Trophoblast cell (in vitro differentiated cells and primary cell): ENCODE results near the gene POFUT1.

Experiments used
- DNase-seq, 2 donors: peaks; one replicate each; pipeline ENCODE4 v3.0.0-alpha.2; 2016
- H2AFZ ChIP-seq: 2 replicates; pipeline ENCODE4 v1.6.1; 2013; ENCODE audit warnings: low read length, moderate library complexity, mild to moderate bottlenecking; ENCODE audit not compliant: insufficient read depth, poor library complexity
- H2AK5ac ChIP-seq: 2 replicates; pipeline ENCODE4 v1.6.1; 2013; ENCODE audit warnings: mild to moderate bottlenecking, low read length
- H2BK120ac ChIP-seq: 2 replicates; pipeline ENCODE4 v1.6.1; 2013; ENCODE audit warnings: low read length, mild to moderate bottlenecking, moderate library complexity; ENCODE audit not compliant: insufficient read depth, poor library complexity
- H2BK12ac ChIP-seq: 2 replicates; pipeline ENCODE4 v1.6.1; 2013; ENCODE audit warnings: mild to moderate bottlenecking, low read length, moderate library complexity
- H2BK5ac ChIP-seq: 2 replicates; pipeline ENCODE4 v1.6.1; 2013; ENCODE audit warnings: low read length, low read depth, moderate library complexity, mild to moderate bottlenecking; ENCODE audit not compliant: poor library complexity
- H3K14ac ChIP-seq: 2 replicates; pipeline ENCODE4 v1.6.1; 2013; ENCODE audit warnings: mild to moderate bottlenecking, low read length
- H3K18ac ChIP-seq: 2 replicates; pipeline ENCODE4 v1.6.1; 2013; ENCODE audit warnings: mild to moderate bottlenecking, low read length
- H3K23ac ChIP-seq: 2 replicates; pipeline ENCODE4 v1.6.1; 2013; ENCODE audit warnings: low read length
- H3K27ac ChIP-seq: 2 replicates; pipeline ENCODE4 v1.5.1; 2013; ENCODE audit warnings: low read depth, mild to moderate bottlenecking, inconsistent platforms, low read length, moderate library complexity
- H3K27me3 ChIP-seq: 2 replicates; pipeline ENCODE4 v1.6.1; 2013; ENCODE audit warnings: inconsistent platforms, mild to moderate bottlenecking, low read length, moderate library complexity; ENCODE audit not compliant: insufficient read depth
- H3K36me3 ChIP-seq, 2 experiments: 1 replicate in 1 of 2; 2 replicates in 1 of 2; pipeline ENCODE4 v1.6.1; 2013; ENCODE audit warnings: low read length in 2 of 2, mild to moderate bottlenecking in 2 of 2, moderate library complexity in 1 of 2; ENCODE audit not compliant: insufficient read depth in 2 of 2, control insufficient read depth in 1 of 2
- H3K4ac ChIP-seq: 2 replicates; pipeline ENCODE4 v1.6.1; 2013; ENCODE audit warnings: low read depth, mild to moderate bottlenecking, low read length, moderate library complexity
- H3K4me1 ChIP-seq, 2 experiments: 1 replicate in 1 of 2; 2 replicates in 1 of 2; pipeline ENCODE4 v1.6.1; 2013; ENCODE audit warnings: low read length in 2 of 2, mild to moderate bottlenecking in 2 of 2, moderate library complexity in 1 of 2; ENCODE audit not compliant: insufficient read depth in 2 of 2, control insufficient read depth in 1 of 2
- H3K4me2 ChIP-seq: 2 replicates; pipeline ENCODE4 v1.6.1; 2013; ENCODE audit warnings: inconsistent platforms, mild to moderate bottlenecking, low read length, moderate library complexity
- H3K4me3 ChIP-seq: 2 replicates; pipeline ENCODE4 v1.5.1; 2013; ENCODE audit warnings: mild to moderate bottlenecking, low read depth, low read length, inconsistent platforms
- H3K79me1 ChIP-seq: one replicate; pipeline ENCODE4 v1.6.1; 2013; ENCODE audit warnings: low read length
- H3K79me2 ChIP-seq: 2 replicates; pipeline ENCODE4 v1.6.1; 2013; ENCODE audit warnings: low read length, mild to moderate bottlenecking; ENCODE audit not compliant: control insufficient read depth, insufficient read depth, poor library complexity
- H3K9ac ChIP-seq: 2 replicates; pipeline ENCODE4 v1.6.1; 2013; ENCODE audit warnings: mild to moderate bottlenecking, low read length
- H3K9me3 ChIP-seq: 2 replicates; pipeline ENCODE4 v1.6.1; 2013; ENCODE audit warnings: low read depth, mild to moderate bottlenecking, control low read depth, inconsistent platforms, low read length; ENCODE audit not compliant: insufficient read depth
- H4K12ac ChIP-seq: 2 replicates; pipeline ENCODE4 v1.6.1; 2013; ENCODE audit warnings: low read depth, mild to moderate bottlenecking, low read length, moderate library complexity
- H4K8ac ChIP-seq: 2 replicates; pipeline ENCODE4 v1.6.1; 2013; ENCODE audit warnings: low read depth, mild to moderate bottlenecking, low read length, moderate library complexity
- H4K91ac ChIP-seq: one replicate; pipeline ENCODE4 v1.6.1; 2013; ENCODE audit warnings: low read depth, mild to moderate bottlenecking, low read length, moderate library complexity
- WGBS: extraction: QIAGEN DNeasy Blood & Tissue Kit; methylation state at CpG from one replicate; pipeline ENCODE4 v1.1.7; 2013; ENCODE audit warnings: missing lambda C conversion rate; ENCODE audit not compliant: insufficient read length, insufficient coverage; ENCODE audit errors: extremely low coverage; 5-methylcytosine and 5-hydroxymethylcytosine counted together

POFUT1 gene

DNA sequence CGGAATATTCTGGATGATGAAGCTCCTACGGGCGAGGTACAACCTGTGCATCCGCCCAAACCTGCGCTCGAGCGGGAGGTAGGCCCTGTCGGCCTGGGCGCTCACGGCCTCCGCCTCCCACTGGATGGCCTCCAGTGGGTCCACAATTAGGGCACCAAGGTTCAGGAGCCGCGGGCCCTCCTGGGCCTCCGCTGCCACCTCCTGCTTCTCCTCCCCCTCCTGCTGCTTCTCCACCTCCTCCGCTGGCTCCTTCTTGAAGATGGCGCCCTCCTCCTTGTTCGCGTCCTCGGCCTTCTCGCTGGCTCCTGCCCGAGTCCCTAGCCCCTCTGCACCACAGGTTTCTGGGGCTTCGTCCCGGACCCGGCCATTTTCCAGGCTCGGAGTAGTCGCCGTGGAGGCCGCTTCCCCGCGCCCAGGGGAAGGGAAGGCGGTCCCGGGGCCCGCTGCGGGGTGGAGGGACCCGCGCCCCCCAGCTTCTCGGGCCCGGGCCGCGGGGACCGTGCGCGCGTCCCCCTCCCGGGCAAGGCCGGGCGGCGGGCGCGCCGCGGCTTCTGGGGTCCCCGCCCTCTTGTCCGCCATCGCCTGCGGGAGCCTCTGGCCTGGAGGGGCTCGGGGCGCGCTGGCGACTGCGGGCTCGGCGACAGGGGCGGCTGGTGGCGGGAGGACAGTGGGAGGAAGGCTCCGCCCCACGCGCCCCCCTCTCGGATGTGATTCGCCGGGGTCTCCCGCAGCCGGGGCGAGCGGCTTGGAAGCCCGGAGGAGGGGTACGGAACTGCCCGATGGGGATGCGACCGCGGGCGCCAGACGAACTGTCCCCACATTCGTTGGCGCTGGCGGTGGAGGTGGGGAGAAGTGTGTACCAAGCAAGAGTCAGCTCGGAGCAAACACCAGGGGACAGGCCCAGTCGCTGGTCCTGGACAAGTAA lies 17.7 kb upstream of the POFUT1 start:
- Histone ChIP-seq H3K9ac (peak overlapping the region; percentile 10), H3K27ac (no peak overlapping the region), H3K18ac (peak overlapping the region; percentile 54), H2AFZ (peak overlapping the region; percentile 72), H3K4me1 (peaks cover 10 to 12% of the 10 kb centered on the region in 2 experiments), H2BK120ac (peak overlapping the region; percentile 28), H2BK12ac (no peak overlapping the region), H3K4me3 (peak overlapping the region; percentile 69), H2AK5ac (no peak overlapping the region), H3K27me3 (no peaks in the 10 kb centered on the region), H3K4ac (peak overlapping the region; percentile 16), H3K4me2 (peak overlapping the region; percentile 93), H4K12ac (peak overlapping the region; percentile 93), H3K14ac (peak overlapping the region; percentile 88), H3K79me1 (peaks cover 8% of the 10 kb centered on the region), H3K36me3 (peaks cover 0 to 4% of the 10 kb centered on the region in 2 experiments), H2BK5ac (peak overlapping the region; percentile 7), H3K9me3 (peaks cover 2% of the 10 kb centered on the region), H4K91ac (peak overlapping the region; percentile 78), H4K8ac (peak overlapping the region; percentile 80), H3K79me2 (peaks cover 5% of the 10 kb centered on the region), H3K23ac (no peak overlapping the region)
- WGBS = no CpG with 5 or more reads among the region's 88 CpGs
- DNase-seq = no peak

DNA sequence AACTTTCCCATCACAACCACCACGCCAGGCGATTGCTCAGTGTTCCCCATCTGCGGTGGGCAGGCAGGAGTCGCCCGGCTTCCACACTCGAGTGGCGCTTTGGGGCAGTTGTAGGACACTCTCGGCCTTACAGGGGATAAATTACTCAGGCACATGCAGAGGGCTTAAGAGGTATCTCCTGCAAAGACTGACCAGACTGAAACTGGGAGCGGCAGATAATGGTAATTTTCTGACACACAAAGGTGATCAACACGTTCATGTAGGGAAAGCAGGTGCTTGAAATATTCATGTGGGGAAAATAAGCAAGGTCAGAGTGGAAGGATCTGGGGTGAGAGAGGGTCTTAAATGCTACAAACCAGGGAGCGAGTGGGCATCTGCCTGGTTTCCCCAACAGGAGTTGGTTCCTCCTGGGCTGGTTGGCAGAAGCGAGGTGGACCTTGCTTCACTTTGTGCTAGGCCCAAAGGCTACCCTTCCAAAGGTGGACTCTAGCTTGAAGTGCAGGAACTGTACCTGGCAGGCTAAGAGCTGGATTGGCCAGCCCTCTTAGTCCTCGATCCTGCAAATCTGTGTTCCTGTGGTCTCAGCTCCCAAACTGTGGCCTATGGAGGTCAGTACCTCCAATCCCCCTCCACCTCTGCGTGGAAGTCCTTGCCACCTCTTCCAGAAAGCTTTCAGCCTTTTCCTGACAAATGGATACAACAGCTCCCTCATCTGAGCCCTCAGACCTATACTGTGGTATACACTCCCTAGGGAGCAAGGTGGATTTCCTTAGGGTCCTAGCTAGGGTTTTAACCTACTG lies 16.9 kb upstream of the POFUT1 start:
- Histone ChIP-seq H3K36me3 (peaks cover 7 to 12% of the 10 kb centered on the region in 2 experiments), H2BK5ac (no peak overlapping the region), H3K9ac (peak overlapping the region; percentile 10), H3K9me3 (peaks cover 2% of the 10 kb centered on the region), H3K4me1 (peaks cover 10 to 12% of the 10 kb centered on the region in 2 experiments), H3K4me2 (peak overlapping the region; percentile 93), H4K8ac (peak overlapping the region; percentile 80), H2AK5ac (no peak overlapping the region), H3K4ac (no peak overlapping the region), H3K27ac (no peak overlapping the region), H2BK12ac (no peak overlapping the region), H3K4me3 (peak overlapping the region; percentile 69), H3K23ac (no peak overlapping the region), H4K12ac (peak overlapping the region; percentile 2), H3K79me1 (peaks cover 8% of the 10 kb centered on the region), H3K27me3 (no peaks in the 10 kb centered on the region), H4K91ac (peak overlapping the region; percentile 78), H3K79me2 (peaks cover 5% of the 10 kb centered on the region), H3K14ac (peak overlapping the region; percentile 88), H2BK120ac (no peak overlapping the region), H2AFZ (peak overlapping the region; percentile 72), H3K18ac (no peak overlapping the region)
- no peak for DNase-seq
- no CpG with 5 or more reads among the region's 14 CpGs for WGBS

GRCh38 chr20:32191422-32191821 lies 16.3 kb upstream of the POFUT1 start:
- WGBS = no CpG with 5 or more reads among the region's 3 CpGs
- no peak overlapping the region for H3K27ac ChIP-seq

GRCh38 chr20:32191873-32192272 lies 15.8 kb upstream of the POFUT1 start:
- Histone ChIP-seq H2BK12ac (no peak overlapping the region), H4K8ac (no peak overlapping the region), H3K23ac (no peak overlapping the region), H3K4ac (no peak overlapping the region), H2BK120ac (no peak overlapping the region), H3K79me2 (peaks cover 5% of the 10 kb centered on the region), H3K18ac (no peak overlapping the region), H3K14ac (no peak overlapping the region), H3K36me3 (peaks cover 17 to 22% of the 10 kb centered on the region in 2 experiments), H3K4me2 (no peak overlapping the region), H2AK5ac (no peak overlapping the region), H3K9ac (no peak overlapping the region), H3K79me1 (peaks cover 8% of the 10 kb centered on the region), H2AFZ (no peak overlapping the region), H3K4me3 (no peak overlapping the region), H3K27ac (no peak overlapping the region), H4K12ac (no peak overlapping the region), H3K4me1 (peaks cover 10 to 12% of the 10 kb centered on the region in 2 experiments), H2BK5ac (no peak overlapping the region), H4K91ac (no peak overlapping the region), H3K9me3 (peaks cover 2% of the 10 kb centered on the region), H3K27me3 (no peaks in the 10 kb centered on the region)
- DNase-seq = no peak

More at GRCh38 chr20:32191422-32191821, 16.3 kb upstream of the POFUT1 start:
- H4K8ac ChIP-seq = no peak overlapping the region
- no peak for DNase-seq
- no peak overlapping the region for H3K4ac ChIP-seq
- no peak overlapping the region for H3K9ac ChIP-seq
- H3K23ac ChIP-seq = no peak overlapping the region
- H3K79me1 ChIP-seq = peaks cover 8% of the 10 kb centered on the region
- H2BK120ac ChIP-seq = no peak overlapping the region
- H3K4me3 ChIP-seq = no peak overlapping the region
- H2AK5ac ChIP-seq = no peak overlapping the region
- H3K79me2 ChIP-seq = peaks cover 5% of the 10 kb centered on the region
- no peak overlapping the region for H2AFZ ChIP-seq
- no peak overlapping the region for H2BK5ac ChIP-seq
- peaks cover 2% of the 10 kb centered on the region for H3K9me3 ChIP-seq
- no peaks in the 10 kb centered on the region for H3K27me3 ChIP-seq
- H3K4me2 ChIP-seq = no peak overlapping the region
- no peak overlapping the region for H3K18ac ChIP-seq
- H4K91ac ChIP-seq = no peak overlapping the region
- no peak overlapping the region for H3K14ac ChIP-seq
- no peak overlapping the region for H4K12ac ChIP-seq
- peaks cover 13 to 18% of the 10 kb centered on the region in 2 experiments for H3K36me3 ChIP-seq
- no peak overlapping the region for H2BK12ac ChIP-seq
- H3K4me1 ChIP-seq = peaks cover 10 to 12% of the 10 kb centered on the region in 2 experiments
